GM18520 (cell line): Measurements from ENCODE around the gene CCDC90B.
"Not testable (repeated sequence)": the region's sequence is repeated elsewhere in the genome, so short reads cannot be mapped to it uniquely, and the experiment has no call there.

ENCODE experiments used
- ATAC-seq: cut with Tn5 transposase; IDR thresholded peaks from one replicate; pipeline ENCODE4 v1.9.1; 2021; ENCODE audit not compliant: unreplicated experiment

The CCDC90B gene

DNA sequence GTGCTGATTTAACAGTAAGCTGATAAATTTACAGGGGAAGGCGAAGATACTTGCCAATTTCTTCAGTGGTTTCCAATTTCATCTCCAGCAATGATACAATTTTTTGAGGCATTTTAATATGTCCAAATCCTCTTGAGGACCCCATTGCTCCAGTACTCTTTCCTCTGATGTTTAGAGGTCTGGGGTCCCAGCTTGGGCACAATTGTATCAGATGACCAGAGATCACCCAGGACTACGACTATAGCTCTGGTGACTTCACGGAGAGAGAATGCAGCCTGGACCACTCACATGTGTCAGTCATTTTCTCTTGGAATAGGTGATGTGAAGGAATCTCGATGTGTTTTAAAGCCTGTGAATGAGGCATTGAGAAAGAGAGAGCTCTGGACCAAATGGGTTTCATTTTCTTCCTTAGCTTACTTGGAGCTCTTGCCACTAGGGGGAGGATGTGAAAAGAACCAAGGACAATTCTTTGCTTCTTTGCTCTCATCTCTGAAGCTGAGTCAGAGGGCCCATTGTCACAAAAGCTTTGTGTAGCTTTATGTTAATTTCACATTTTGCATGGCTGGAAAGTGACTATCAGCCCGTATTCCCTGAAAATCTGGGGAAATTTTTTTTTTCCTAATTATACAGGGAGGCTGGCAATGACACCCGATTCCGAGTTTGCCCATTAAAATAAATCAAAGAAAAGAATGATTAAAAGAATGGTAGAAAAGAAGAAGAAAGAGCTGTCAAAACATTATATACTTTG lies 6.7 kb upstream of the CCDC90B start:
- peak; percentile 67 for ATAC-seq

DNA sequence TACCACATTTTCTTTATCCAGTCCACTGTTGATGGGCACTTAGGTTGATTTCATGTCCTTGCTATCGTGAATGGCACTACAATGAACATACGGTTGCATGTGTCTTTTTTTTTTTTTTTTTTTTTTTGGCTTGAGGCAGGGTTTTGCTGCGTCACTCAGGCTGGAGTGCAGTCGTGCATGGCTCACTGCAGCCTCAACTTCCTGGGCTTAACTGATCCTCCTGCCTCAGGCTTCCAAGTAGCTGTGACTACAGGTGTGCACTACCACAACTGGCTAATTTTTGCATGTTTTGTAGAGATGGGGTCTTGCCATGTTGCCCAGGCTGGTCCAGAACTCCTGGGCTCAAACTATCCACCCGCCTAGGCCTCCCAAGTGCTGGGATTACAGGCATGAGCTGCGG lies 1.5 kb upstream of the CCDC90B start:
- no peak for ATAC-seq

GRCh38 chr11:83285151-83285770 lies 906 bp downstream of the CCDC90B start:
- peak; percentile 26 for ATAC-seq

- no peak for ATAC-seq
These were observed 1.5 kb downstream of the CCDC90B start for GRCh38 chr11:83284501-83285150.

DNA sequence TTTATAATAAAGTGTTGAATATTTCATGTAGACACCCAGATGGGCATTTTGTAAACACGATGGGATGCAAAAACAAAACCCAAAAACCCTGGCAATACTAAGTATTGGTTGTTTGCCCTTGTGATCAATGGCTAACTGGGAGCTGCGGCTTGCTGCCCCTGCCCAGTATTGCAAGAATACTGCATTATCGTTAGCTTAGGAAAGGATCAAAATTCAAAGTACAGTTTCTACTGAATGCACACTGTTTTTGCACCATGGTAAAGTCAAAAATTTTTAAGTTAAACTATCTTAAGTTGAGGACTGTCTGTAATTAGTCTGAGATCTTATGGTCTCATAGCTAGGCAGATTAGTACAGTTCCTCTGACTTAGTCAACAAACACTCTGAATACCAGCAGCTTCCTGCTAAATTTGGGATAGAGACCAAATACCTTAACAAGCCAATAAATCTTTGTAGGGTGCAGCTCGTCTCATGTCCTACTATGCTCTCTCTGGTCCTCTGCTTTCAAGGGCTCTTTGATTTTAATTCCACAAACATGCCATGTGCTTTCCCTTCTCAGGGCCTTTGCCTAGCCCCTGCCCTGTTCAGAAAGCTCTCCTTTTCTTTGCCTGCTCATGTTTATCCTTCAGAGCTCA lies 4.0 kb downstream of the CCDC90B start:
- ATAC-seq = no peak

GRCh38 chr11:83280256-83280655 lies 5.9 kb downstream of the CCDC90B start:
- ATAC-seq = no peak

DNA sequence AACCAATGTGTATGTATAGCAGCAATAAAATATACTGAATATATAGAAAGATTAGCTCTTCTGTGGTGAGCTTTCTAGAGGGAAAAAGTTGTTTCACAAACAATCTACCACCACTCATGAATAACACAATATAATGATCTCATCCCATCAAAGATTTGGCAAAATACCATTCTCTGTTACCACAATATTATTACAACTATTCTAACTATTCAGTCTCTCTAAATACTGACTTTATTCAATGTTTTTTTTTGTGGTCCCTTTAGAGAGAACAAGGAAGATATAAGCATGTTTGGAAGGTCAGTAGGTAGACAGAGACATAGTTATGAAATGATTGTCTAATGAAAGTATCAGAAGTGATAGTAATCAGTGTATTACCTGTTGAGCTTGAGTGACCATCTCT lies 7.8 kb downstream of the CCDC90B start:
- no peak for ATAC-seq

DNA sequence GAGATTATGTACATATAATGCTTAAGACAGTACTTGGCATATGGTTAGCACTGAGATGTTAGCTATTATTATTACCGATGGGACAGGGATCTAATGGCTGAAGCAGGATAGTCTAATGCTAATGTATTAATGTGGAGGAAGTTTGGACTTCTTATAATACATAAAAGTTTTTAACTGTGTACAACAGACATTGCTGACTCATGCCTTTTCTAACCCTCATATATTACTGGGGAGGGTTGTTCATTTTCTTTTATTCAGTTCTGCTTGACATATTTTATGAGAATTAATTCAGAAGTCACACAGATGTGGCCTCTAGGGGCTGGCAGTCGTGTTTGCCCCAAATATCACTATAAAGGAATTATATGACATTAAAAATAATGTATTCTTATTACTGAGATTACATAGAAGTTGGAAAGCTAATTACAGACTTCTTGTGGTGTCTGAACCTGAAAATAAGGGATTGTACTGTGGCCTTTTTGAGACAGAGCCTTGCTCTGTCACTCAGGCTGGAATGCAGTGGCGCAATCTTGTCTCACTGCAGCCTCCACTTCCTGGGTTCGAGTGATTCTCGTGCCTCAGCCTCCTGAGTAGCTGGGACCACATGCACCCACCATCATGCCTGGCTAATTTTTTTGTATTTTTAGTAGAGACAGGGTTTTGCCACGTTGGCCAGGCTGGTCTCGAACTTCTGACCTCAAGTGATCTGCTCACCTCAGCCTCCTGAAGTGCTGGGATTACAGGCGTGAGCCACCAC lies 10.1 kb downstream of the CCDC90B start:
- ATAC-seq = no peak

DNA sequence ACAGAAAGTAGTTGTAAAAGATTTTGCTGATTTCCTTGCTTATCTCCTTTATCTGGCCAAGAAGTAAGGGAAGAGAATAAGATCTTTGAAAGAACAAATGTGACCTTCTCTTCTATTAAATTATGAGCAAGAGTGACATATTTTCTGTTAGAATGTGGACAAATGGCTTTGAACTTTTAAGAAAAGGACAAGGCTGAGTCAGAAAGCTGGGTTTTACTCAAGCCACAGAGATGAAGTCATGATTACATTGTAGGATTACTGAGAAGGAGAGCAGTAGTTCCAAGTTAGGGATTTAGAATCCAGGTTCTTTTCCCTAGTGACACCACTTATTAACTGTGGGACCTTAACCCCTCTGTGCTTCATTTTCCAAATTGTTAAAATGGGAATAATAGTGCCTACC lies 13.5 kb downstream of the CCDC90B start:
- ATAC-seq = no peak

DNA sequence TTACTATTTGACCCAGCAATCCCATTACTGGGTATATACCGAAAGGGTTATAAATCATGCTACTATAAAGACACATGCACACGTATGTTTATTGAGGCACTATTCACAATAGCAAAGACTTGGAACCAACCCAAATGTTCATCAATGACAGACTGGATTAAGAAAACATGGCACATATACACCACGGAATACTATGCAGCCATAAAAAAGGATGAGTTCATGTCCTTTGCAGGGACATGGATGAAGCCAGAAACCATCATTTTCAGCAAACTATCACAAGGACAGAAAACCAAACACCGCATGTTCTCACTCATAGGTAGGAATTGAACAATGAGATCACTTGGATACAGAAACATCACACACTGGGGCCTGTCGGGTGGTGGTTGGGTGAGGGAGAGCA lies 14.4 kb downstream of the CCDC90B start:
- ATAC-seq = not testable (repeated sequence)

DNA sequence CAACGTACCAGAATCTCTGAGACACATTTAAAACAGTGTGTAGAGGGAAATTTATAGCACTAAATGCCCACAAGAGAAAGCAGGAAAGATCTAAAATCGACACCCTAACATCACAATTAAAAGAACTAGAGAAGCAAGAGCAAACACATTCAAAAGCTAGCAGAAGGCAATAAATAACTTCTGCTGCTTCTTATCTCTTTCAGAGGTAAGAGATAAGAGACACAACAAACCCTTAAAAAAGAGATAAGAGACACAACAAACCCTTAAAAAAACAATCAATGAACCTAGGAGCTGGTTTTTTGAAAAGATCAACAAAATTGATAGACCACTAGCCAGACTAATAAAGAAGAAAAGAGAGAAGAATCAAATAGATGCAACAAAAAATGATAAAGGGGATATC lies 17.1 kb downstream of the CCDC90B start:
- ATAC-seq = not testable (repeated sequence)

DNA sequence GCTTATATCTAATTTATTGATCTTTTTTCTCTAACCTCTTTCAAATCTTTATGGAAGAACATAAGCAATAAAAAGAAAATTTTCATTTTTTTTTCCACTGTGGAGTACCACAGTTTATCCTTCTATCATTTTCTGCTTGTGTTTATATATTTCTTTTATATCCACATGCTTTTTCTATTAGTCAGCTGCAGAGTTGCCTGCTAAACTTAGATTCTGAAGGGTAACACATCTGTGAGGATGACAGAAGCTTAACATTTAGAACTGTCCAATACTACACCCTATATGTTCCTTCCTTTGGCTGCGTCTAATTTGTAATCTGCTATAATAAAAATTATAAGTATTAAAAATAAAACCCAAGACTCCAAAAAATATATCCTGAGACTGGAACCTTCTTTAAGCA lies 20.8 kb downstream of the CCDC90B start:
- ATAC-seq = no peak

DNA sequence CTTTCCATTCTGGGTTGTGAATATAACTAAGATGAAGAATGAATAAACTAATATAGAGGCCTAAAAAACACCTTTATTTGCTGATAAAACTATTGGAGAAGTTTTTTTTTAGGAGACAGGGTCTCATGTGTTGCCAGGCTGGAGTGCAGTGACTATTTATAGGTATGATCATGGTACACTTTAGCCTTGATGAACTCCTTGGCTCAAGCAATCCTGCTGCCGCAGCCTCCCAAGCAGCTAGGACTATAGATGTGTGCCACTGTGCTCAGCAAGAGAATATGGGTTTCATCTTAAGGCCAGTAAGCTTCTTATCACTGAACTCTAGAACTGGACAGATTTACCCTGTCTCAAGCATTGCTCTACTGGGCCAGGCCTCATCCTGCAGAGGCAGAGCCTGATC lies 26.6 kb downstream of the CCDC90B start:
- ATAC-seq = no peak

- ATAC-seq = no peak
These were observed 28.4 kb downstream of the CCDC90B start for GRCh38 chr11:83257761-83258168.

DNA sequence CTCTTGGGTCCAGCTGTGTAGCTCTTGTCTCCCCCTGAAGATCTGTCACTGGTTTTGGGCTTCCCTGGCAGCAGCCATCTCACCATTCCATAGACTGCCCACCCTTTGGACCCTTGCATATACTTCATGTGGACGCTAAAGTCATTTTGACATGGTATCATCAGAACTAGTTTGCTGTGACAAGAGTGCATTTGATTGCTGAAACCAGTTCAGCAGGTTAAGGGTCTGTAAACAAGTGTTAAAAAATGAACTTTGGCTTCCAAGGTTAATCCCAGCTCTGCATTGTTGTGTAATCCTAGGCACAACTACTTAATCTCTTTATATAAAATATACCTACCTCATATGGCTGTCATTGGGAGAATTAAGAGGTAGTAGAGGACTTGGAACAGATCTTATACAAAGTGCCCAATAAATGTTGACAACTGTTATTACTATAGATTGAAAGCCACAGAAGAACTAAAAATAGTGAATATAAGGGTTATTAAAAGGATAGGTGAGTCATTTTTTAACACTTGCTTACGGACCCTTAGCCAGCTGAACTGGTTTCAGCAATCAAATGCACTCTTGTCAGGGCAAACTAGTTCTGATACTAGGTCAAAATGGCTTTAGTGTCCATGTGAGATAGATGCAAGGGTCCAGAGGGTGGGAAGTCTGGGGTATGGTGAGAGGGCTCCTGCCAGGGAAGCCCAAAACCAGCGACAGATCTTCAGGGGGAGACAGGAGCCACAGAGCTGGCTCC lies 29.4 kb downstream of the CCDC90B start:
- ATAC-seq = no peak

DNA sequence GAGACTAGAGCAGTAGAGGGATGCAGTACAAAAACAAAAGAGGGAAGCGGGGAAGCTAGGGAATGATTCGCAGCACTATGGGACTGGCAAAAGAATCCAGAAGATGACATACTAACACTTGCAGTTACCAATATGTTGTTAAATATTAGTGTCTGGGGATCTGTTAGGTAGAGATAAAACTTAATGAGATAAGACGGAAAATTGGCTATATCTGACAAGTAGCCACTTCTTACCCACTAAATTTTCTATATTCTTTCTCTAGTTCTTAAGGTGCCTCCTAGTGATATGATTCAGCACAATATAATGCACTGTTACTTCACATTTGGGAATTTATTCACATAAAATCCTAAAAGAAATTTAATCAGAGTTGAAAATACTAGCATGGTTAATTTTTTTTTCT lies 30.8 kb downstream of the CCDC90B start:
- no peak for ATAC-seq

DNA sequence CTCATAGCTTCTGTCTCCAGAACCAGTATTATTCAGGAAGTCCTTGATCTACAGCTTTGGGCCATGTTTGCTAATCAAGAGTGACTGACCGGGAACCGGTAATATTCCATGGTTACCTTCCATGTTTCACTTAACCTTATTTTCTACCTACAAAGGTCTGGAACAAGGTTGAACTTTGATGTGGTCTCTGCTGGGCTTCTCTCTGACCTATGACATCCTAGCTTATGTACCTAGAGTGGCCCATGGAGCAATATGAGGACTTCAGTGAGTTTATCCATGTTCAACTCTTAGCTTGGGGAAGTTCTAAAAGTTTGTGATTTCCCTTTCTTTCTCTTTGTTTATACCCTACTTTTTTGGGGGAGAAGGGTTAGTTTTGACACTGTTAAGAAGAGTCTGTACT lies 33.2 kb downstream of the CCDC90B start:
- ATAC-seq = no peak

DNA sequence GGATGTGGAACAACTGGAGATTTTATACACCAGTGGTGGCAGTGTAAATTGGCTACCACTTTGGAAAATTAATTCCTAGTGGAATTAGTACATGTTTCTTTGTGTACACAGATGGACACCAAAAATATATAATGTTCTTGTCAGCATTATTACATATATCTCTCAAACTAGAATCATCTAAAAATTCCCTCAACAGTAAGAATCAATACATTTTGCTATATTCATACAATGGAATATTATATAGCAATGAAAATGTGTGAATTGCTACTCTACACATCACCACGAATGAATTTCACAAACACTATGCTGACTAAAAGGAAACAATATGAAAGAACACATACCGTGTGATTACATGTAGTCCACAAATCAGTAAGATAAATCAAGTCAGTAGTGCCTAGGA lies 33.9 kb downstream of the CCDC90B start:
- ATAC-seq = no peak

DNA sequence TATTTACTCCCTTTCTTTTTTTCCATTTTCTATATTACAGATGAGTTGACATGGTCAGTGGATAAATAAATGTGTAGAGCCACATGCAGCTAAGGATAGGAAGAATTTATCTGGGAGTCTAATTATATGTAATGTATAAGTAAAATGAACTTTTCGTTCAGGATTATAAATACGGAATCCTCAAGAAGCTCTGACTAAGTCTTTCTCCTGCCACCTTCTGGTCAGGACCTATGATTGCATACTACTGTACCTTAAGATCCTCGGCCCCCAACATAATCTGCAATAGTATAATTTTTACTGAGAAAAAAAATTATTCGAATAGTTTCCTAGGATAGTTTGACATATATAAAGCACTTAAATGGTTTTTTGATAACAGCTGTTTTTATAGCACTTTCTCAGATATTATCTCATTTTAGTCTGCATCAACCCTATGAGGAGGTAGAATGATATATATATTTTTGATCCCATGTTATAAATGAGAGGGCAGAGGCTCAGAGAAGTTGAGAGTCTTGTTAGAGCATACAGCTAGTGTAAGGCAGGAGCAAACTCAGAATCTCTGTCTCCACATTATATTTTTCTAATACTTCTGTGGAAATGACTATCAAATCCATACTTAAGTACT lies 36.1 kb downstream of the CCDC90B start:
- ATAC-seq = peak; percentile 69

- ATAC-seq = no peak
These were observed 36.7 kb downstream of the CCDC90B start for GRCh38 chr11:83249445-83249844.
